ENCODE data around the gene DLST.

DLST gene

GRCh38 chr14:74888164-74889158 lies 6.7 kb downstream of the DLST start:
- no peak overlapping the region for H3K4me3 ChIP-seq (ENCODE audit: low read depth, low read length)
- H3K36me3 ChIP-seq, result peaks cover 64% of the 10 kb centered on the region
- H3K4me1 ChIP-seq, result no peaks in the 10 kb centered on the region; the same call in 1 of the 2 replicates
- H3K27me3 ChIP-seq, result no peaks in the 10 kb centered on the region
- no peak for DNase-seq
- TF ChIP-seq CTCF (IDR thresholded peaks at IDR 0.05; ENCODE audit: low read depth, low read length), result no peak
- H3K9me3 ChIP-seq, result no peaks in the 10 kb centered on the region

- peaks cover 76% of the 10 kb centered on the region for H3K36me3 ChIP-seq
- no peaks in the 10 kb centered on the region for H3K27me3 ChIP-seq
Measured at GRCh38 chr14:74890262-74890661, 8.5 kb downstream of the DLST start.

GRCh38 chr14:74891870-74892269 lies 10.2 kb downstream of the DLST start:
- no peak for TF ChIP-seq CTCF (IDR thresholded peaks at IDR 0.05; ENCODE audit: low read depth, low read length)
- Histone ChIP-seq H3K27me3 (no peaks in the 10 kb centered on the region), H3K4me1 (no peaks in the 10 kb centered on the region; the same call in 1 of the 2 replicates), H3K4me3 (ENCODE audit: low read depth, low read length) (no peak overlapping the region), H3K36me3 (peaks cover 85% of the 10 kb centered on the region), H3K9me3 (no peaks in the 10 kb centered on the region)
- no peak for DNase-seq

More at GRCh38 chr14:74890262-74890661, 8.5 kb downstream of the DLST start:
- TF ChIP-seq CTCF (IDR thresholded peaks at IDR 0.05; ENCODE audit: low read depth, low read length), result no peak
- H3K4me3 ChIP-seq (ENCODE audit: low read depth, low read length), result no peak overlapping the region
- no peaks in the 10 kb centered on the region for H3K9me3 ChIP-seq
- no peak for DNase-seq
- no peaks in the 10 kb centered on the region; the same call in 1 of the 2 replicates for H3K4me1 ChIP-seq

- H3K4me3 ChIP-seq (ENCODE audit: low read depth, low read length), result no peak overlapping the region
- no peak for DNase-seq
- TF ChIP-seq CTCF (IDR thresholded peaks at IDR 0.05; ENCODE audit: low read depth, low read length), result no peak
- peaks cover 88% of the 10 kb centered on the region for H3K36me3 ChIP-seq
- no peaks in the 10 kb centered on the region for H3K9me3 ChIP-seq
- H3K4me1 ChIP-seq, result no peaks in the 10 kb centered on the region; the same call in 1 of the 2 replicates
- no peaks in the 10 kb centered on the region for H3K27me3 ChIP-seq
Measured at GRCh38 chr14:74892745-74893144, 11.0 kb downstream of the DLST start.

- peaks cover 94% of the 10 kb centered on the region for H3K36me3 ChIP-seq
- no peaks in the 10 kb centered on the region for H3K9me3 ChIP-seq
- no peak for DNase-seq
- no peaks in the 10 kb centered on the region for H3K27me3 ChIP-seq
- H3K4me3 ChIP-seq (ENCODE audit: low read depth, low read length), result no peak overlapping the region
- no peak for TF ChIP-seq CTCF (IDR thresholded peaks at IDR 0.05; ENCODE audit: low read depth, low read length)
- no peaks in the 10 kb centered on the region; the same call in 1 of the 2 replicates for H3K4me1 ChIP-seq
Measured at GRCh38 chr14:74893614-74894091, 11.9 kb downstream of the DLST start.

- no peaks in the 10 kb centered on the region for H3K9me3 ChIP-seq
Measured at GRCh38 chr14:74896400-74896799, 14.7 kb downstream of the DLST start.

More at GRCh38 chr14:74896400-74896799, 14.7 kb downstream of the DLST start:
- Histone ChIP-seq H3K36me3 (peaks cover 96% of the 10 kb centered on the region), H3K27me3 (no peaks in the 10 kb centered on the region), H3K4me3 (ENCODE audit: low read depth, low read length) (no peak overlapping the region), H3K4me1 (no peaks in the 10 kb centered on the region)
- no peak for DNase-seq
- no peak for TF ChIP-seq CTCF (IDR thresholded peaks at IDR 0.05; ENCODE audit: low read depth, low read length)
